HG02973 (cell line): ENCODE measurements around the gene STK38L.

Experiments used
- ATAC-seq: cut with Tn5 transposase; IDR thresholded peaks from one replicate; pipeline ENCODE4 v1.9.1; 2021; ENCODE audit warnings: moderate library complexity; ENCODE audit not compliant: unreplicated experiment

Gene STK38L

GRCh38 chr12:27243804-27244688, at the start of gene STK38L:
TSS of gene STK38L (plus strand) at chr12:27244286. CDS start at chr12:27297721, 53,435 bp downstream.
- peak; percentile 91 for ATAC-seq

GRCh38 chr12:27194644-27195043, 49.4 kb upstream of the STK38L start:
- no peak for ATAC-seq

DNA sequence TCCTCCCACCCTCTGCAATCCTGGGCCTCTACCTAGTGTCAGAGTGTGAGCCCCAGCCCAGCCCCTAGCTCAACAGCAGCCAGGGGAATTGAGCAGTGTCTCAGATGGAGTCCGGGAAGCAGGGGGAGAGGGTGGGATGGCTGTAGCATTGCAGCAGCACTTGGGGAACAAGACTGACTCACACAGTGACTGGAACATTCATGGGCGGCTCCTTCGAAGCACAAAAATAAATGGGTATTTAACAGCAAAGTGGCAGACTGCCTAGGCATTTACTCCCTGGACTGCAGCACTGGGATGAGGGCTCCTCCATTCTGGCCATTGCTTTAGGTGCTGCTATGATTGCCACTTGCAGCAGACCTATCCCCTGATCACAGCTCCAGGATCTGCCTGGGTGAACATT, 46.0 kb upstream of the STK38L start:
- ATAC-seq = no peak

DNA sequence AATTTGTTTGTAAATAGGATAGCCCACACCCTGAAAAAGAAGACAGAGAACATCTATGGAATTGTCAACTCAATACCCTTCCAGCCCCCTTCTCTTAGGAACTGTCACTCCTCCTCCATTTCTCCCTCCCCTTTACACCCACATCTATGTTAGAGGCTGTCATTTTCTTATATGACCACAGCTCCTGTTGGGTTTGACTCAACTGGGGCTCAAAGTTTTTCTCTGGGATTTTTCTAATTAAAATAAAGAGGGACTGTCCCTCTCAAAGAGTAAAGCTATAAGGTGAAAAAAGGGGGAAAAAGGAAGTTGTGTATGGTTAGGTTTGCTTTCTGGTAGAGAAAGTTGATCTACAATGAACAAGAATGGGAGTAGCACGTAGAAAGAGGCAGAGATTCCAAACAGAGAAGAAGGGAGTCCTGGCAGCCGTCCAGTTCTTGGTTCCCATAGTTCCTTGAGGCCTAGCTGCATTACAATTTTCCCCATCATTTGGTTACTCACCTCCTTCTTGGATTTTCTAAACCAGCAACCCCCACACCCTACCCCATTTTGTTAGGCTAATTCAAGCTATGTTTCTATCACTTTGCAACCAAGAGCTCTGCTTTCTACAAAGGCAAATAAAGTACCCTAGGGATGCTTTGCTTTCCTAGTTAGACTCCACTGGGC, 44.3 kb upstream of the STK38L start:
- no peak for ATAC-seq

GRCh38 chr12:27201169-27201568, 42.9 kb upstream of the STK38L start:
- ATAC-seq = no peak

DNA sequence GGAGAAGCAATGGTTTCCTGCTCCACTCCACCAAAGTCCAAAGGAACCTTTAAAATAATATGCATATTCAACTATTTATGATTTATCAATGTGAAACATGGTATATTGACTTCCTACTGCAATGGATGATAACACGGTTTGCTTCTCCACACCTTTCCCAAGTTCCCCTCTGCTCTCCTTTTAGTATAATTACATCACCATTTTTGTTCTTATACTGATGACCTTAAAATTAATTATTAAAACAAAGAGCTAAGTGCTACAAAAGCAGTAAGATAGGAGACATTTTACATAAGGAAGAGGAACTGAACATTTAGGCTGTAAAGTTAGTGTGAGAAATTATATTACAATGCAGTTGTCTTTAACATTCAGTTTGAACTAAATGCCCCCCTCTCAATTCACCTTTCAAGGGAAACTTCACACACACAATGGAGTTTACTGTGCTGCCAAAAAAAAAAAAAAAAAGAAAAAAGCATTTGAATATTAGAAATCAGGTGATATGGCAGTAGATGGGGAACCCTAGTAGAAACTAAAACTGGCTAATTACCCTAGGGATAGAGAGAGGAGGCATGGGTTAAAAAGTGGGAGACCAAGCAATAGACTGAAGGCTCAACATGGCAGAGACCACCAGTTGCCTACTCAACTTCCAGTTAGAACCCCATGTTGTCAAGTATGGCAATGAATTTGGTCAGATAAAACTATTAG, 37.1 kb upstream of the STK38L start:
- no peak for ATAC-seq

GRCh38 chr12:27207615-27208413, 36.3 kb upstream of the STK38L start:
- peak; percentile 74 for ATAC-seq

GRCh38 chr12:27208414-27208750, 35.7 kb upstream of the STK38L start:
- no peak for ATAC-seq

GRCh38 chr12:27209257-27209910, 34.7 kb upstream of the STK38L start:
- no peak for ATAC-seq

DNA sequence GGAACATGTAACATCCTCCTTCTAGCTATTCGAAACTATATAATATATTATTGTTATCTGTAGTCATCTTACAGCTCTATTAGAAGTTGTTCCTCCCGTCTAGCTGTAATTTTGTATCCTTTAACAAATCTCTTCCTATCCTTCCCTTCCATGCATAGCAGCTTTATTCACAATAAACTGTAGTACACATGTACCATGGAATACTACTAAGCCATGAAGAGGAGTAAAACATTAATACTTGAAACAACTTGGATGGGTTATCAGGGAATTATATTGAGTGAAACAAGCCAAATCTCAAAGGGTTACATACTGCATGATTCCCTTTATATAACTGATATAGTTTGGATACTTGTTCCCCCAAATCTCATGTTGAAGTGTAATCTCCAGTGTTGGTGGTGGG, 33.9 kb upstream of the STK38L start:
- ATAC-seq = no peak

DNA sequence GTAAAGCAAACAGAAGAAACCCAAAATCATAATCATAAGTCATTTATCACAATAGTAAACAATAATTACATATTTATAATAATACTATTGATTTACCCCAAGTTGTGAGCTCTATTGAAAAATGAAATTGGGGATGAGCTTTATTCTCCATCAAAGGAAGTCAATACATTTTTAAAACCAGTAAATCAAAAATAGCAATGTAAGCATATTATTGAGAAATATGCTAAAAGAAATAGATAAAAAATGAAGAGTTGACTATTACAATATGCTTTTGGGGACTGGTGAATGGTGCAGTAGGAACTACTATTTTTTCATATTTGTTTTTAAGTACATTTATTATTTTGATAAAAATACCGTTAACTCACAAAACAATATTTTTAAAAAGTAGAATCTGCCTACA, 31.2 kb upstream of the STK38L start:
- ATAC-seq = no peak

- no peak for ATAC-seq
Measured at GRCh38 chr12:27213304-27213703, 30.8 kb upstream of the STK38L start.

DNA sequence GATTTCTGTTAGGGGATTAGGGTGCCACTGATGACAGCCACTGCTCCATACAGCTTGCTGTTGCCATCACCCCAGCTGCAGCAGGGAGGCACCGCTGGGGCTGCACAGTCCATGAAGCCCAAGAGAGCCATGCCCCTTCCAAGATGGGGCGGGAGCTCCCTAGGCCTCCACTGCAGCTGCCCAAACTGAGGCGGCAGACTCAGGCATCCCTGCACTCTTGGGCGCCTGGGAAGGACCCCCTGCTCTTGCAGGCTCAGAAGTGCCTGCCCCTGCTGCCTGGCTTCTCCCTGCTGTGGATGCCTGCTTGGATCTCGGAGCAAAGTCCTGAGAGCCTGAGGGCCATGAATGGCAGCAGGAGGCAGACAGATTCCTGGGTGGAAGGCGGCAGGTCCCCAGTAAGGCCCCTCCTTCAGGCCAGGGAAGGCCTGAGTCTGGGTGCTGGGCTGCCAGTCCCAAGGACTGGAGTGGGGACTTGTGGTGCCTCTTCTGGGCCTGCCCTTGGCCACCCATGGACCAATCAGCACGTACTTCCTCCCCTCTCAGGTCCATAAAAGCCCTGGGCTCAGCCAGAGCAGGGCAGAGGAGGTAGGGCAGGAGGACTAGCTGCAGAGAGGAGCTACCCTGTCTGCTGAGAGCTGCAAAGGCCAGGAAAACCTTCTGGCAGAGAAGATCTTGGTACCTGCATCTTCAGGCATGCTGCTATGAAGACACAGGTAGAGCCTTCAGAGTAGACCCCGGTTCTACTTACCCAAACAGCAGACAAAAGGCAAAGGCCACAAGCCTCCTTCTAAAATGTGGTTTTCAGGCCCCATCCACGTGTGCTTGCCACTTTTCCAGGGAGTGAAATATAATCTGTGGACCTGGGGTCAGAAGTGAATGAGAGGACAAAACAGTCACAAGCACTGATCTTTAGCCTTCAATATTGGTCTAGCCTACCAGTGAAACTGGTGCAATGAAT, 30.0 kb upstream of the STK38L start:
- no peak for ATAC-seq

- ATAC-seq = no peak
Measured at GRCh38 chr12:27217590-27217989, 26.5 kb upstream of the STK38L start.

GRCh38 chr12:27219693-27220054, 24.4 kb upstream of the STK38L start:
- no peak for ATAC-seq

DNA sequence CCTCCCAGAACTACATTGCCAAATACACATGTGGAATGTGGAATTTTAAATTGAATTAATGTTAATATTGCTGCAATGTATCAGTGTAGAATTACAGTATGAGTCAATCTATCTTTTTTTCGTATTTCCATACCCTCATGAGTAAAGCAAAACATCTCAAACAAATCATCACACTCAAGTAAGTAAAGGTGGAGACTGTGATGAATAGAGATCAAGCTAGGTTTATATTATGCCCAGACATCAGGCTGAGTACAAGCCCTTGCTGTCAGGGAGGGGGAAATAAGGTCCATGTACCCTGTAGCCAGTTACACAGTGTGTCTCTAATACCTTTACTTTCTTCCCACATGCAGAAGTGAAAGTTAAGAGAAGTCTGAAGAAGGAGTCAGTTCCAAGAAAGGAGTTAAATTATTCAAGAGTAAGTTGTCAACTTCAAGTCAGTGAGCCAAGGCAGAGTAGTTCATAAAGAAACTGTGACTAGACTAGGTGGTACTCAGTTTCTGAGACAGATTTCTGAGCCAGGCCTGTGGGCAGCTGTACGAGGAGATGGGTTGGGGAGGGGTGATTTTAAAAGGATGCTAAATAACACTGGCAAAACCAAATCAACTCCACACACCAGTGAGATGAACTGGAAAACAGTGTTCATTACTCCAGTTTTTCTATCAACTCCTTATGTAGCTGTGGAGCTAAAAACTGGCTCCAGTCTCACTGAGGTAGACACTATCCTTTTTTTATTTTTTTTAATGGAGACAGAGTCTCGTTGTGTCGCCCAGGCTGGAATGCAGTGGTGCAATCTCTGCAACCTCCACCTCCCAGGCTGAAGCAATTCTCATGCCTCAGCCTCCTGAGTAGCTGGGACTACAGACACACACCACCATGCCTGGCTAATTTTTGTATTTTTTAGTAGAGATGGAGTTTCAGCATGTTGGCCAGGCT, 23.8 kb upstream of the STK38L start:
- peak; percentile 55 for ATAC-seq

- no peak for ATAC-seq
Measured at GRCh38 chr12:27220988-27221345, 23.1 kb upstream of the STK38L start.

- ATAC-seq = peak; percentile 72
Measured at GRCh38 chr12:27221625-27222387, 22.3 kb upstream of the STK38L start.
